ENCODE measurements around the gene PRR16.

DNA sequence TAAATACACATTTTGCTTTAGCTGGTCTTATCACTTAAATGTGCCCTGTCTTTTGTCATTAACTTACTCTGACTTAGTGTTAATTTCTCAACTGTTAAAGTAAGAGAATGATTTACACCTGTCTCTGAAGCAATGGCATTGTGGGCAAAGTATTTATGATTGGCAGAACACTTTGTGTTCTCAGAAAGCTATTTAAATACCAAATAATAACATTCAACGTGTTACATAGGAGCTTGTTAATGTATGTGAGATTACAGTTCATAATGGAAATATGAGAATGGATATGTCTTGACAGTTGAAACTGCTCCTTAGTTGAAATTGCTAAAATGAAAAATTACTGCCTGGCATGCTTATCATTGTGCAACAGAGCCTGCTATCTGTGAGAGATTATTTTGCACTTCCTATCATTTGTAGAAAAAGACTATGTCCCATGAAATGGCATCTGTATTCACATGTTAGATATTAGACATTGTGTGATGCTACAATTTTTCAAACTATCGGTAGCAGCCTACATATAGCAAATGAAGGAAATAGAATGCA, 46.1 kb downstream of the PRR16 start:
- no peak for TF ChIP-seq MATR3 (CRISPR knock-in tag; IDR thresholded peaks at IDR 0.05)
- no peak for TF ChIP-seq KMT2A (CRISPR knock-in tag; IDR thresholded peaks at IDR 0.05)
- TF ChIP-seq, protein P1, sequence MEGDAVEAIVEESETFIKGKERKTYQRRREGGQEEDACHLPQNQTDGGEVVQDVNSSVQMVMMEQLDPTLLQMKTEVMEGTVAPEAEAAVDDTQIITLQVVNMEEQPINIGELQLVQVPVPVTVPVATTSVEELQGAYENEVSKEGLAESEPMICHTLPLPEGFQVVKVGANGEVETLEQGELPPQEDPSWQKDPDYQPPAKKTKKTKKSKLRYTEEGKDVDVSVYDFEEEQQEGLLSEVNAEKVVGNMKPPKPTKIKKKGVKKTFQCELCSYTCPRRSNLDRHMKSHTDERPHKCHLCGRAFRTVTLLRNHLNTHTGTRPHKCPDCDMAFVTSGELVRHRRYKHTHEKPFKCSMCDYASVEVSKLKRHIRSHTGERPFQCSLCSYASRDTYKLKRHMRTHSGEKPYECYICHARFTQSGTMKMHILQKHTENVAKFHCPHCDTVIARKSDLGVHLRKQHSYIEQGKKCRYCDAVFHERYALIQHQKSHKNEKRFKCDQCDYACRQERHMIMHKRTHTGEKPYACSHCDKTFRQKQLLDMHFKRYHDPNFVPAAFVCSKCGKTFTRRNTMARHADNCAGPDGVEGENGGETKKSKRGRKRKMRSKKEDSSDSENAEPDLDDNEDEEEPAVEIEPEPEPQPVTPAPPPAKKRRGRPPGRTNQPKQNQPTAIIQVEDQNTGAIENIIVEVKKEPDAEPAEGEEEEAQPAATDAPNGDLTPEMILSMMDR (CRISPR knock-in tag; IDR thresholded peaks at IDR 0.05): no peak
- TF ChIP-seq ZNF792 (CRISPR knock-in tag; IDR thresholded peaks at IDR 0.05): no peak
- no peak for TF ChIP-seq ZNF850 (CRISPR knock-in tag; conservative IDR thresholded peaks at IDR 0.05)
